A204.1 (cell line): ENCODE measurements around the gene LSS.
"Not testable (repeated sequence)": the region's sequence is repeated elsewhere in the genome, so short reads cannot be mapped to it uniquely, and the experiment has no call there.

Experiments used
- FAIRE-seq: peaks from 2 replicates; lab custom pipeline; 2012; peaks lifted over from hg19 to GRCh38; lab: Jason Lieb, UNC

Gene LSS

DNA sequence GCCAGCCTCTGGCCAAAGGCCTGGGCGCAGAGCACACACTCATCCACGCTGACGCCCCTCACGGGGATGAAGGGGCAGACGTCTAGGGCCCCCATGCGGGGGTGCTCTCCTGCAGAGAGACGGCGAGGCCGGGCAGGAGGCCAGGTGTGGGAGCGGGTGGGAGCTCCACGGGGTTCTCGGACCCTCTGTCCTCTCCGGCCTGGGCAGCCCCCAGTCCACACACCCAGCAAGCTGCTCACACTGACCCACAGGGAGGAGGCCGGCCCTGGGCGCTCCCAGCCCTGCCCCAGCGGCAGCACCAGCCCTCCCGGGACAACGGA lies 75.7 kb downstream of the LSS start:
- FAIRE-seq = no peak

DNA sequence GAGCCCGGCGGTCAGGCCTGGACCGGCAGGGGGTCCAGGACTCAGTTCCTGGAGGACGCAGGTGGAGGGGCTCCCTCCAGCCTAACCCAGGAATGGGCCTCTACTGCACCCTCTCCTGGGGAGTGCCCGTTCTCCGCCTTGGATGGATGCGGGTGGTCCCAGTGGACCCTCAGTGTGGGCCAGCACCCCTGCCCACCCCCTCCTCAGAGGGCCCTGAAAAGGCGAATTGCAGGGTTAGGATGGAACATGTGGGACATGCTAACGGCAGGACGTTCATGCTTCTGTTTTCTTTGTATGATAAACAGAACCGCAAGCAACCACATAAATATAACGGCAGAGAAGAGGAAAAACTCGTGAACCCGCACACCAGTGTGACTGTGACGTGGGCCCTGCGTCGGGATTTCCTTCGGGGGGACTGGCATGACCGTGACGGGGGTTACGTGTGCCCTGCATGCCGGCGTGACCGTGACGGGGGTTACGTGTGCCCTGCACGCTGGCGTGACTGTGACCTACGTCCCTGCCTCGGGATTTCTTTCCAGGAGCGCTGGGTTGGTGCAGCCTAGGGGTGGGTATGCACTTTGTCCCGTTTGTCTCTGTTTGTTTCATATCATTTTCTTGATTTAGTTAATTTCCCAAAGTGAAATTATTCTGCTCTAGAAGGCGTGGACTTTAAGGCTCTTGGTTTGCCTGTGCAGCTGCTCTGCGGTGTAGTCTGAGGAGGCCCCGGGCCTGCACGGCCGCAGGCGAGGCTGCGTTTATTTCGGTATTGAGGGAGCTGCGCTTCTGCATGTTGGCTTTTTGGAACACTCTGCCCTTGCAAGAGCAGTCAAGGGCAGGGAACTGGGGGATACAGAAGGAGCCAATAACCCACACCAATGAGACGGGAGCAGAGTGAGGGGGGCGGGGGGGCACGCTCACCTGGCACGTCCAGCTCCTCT lies 76.3 kb downstream of the LSS start:
- no peak for FAIRE-seq

DNA sequence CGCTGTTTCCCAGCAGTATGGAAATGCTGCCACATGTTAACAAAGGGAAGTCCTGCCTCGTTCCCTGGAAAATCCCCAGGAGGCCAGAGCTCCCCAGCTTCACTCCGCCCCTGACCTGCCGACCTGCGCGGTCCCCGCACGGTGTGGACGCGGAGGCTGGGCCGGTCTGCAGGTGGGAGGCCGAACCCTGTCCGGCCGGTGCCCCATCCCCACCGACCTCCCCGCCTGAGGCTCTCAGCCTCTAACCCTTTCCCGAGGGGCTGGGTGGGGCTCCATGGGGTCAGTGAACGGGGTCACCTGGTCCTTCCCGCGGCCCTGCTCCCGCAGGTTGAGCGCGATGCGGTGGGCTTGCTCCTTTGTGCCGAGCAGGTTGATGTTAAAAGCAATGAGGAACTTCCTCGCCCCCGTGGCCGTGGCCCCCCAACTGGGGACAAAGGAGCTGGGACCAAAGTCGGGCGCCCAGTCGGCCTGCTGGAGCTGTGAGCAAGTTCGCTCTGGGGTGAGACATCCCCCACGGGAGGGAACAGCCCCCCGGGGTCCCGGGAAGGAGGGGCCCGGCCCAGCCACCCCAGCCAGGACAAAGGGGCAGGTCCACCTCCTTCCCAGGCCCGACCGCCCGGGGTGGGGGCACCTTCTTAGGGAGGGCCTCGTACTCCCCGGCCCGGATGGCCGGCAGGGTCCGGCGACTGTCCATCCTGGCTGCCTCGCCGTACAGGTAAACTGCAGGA lies 77.1 kb downstream of the LSS start:
- no peak for FAIRE-seq

DNA sequence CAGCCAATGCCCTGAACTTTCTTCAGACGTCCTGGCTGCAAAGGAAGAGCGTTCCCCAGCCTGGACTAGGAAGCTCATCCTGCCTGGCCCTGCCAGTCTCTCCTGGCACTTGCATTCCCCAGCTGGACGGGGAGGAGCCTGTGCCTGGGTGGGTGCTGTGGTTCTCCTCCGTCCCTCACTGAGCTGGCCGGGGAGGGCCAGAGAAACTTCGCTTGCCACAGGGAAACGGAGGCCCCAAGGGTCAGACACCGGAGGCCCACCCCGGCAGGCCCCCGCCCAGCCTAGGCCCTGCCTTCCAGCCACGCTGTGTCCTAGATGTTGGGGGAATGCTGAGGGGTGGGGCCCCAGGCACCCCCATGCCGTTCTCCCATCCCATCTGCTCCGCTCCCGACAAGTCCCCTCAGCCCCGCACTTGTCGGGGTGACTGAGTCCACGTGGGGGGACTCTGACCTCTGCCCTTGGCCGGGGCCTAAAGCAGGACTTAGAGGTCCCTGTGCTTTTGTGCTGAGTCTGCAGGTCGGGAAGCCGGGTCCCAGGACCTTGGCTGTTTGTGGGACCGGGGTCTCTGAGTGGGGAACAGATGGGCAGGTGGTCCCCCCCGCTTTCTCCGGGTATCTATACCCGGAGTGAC lies 78.0 kb downstream of the LSS start:
- no peak for FAIRE-seq

DNA sequence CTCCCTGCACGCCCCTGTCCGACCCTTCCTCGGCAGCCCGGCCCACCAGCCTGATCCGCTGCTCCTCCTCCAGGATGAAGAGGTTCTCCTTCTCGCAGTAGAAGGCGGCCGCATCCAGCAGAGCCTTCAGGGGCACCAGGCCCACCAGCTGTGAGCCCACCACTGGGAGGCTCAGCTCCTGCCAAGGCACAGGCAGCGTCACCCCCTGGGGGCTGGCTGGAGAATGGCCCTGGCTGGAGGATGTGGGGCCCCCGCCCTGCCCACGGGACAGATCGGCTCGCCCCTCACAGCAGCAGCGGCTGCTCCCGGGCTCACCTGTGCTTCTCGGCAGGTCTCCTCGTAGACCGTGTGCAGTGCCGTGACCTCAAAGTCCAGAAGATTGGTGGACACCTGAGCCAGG lies 78.5 kb downstream of the LSS start:
- no peak for FAIRE-seq

DNA sequence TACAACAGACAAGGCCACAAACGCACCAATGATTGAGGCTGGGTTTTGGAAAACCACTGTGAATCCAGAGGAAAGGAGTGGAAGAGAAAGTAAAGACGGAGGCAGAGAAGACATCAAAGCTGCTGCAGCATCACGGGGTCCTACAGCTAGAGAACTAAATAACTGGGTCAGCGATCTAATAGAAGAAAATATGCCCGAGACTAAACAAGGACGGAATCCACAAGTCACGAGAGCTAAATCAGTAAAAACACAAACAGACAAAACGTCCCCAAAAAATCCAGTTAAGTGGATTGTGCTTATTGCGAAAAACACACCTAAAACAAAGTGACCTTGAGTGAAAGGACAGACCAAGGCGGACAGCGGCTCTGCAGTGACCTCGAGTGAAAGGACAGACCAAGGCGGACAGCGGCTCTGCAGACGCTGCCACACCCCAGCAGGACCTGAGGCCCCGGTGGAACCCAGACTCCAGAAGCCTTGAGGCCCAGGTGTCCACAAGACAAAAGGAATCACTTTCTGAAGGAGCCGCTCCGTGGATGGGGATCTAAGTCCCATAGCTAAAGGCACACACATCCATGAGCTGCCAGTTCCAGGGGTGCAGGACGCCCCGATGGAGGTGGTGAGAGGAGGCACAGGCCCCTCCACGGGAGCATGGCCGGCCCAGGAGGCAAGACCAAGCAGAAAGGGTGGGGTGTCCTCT lies 79.2 kb downstream of the LSS start:
- FAIRE-seq = no peak

DNA sequence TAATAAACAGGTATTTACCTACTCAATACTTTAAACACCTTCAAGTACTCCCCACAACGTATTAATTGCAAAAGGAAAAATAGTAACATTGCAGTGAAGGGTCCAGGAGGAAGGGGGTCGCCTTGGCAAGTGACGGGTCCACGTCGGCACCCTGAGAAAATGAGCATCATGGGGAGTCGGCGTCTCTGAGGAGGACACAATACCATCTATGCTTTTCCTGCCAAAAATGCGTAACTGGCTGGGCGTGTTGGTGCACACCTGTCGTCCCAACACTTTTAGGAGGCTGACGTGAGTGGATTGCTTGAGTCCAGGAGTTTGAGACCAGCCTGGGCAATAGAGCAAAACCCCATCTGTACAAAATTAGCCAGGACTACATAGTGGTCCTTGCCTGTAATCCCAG lies 80.5 kb downstream of the LSS start:
- FAIRE-seq = no peak

DNA sequence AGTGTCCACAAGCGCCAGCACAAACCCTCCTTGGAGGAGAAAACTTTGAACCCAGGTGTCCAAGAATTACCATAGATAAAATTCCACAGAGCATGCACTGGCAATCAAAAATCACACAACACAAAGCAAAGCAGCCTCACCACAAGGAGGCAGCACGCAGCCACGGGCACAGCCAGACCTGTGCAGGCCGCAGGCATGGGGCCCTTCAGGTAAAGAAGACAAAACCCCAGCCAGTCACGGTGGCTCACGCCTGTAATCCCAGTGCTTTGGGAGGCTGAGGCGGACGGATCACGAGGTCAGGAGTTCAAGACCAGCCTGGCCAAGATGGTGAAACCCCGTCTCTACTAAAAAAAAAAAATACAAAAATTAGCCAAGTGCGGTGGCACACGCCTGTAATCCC lies 81.1 kb downstream of the LSS start:
- FAIRE-seq = not testable (repeated sequence)

DNA sequence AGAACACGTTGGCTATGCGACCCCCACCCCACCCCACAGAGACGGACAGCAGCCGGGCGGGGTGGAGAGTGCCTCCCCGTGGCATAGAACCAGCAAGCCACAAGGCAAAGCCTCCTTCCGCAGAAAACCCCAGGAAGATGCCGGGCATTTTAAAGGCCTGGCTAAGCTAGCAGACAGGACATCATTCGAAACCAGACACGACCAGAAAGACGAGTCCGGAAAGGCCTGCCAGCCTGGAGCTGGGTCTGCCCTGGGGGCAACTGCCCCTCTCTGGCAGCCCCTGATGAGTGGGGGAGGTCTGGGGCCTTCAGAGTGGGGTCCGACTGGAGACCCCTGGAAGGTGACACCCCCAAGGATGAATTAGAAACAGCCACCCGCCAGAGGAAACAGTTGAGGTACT lies 81.7 kb downstream of the LSS start:
- no peak for FAIRE-seq

DNA sequence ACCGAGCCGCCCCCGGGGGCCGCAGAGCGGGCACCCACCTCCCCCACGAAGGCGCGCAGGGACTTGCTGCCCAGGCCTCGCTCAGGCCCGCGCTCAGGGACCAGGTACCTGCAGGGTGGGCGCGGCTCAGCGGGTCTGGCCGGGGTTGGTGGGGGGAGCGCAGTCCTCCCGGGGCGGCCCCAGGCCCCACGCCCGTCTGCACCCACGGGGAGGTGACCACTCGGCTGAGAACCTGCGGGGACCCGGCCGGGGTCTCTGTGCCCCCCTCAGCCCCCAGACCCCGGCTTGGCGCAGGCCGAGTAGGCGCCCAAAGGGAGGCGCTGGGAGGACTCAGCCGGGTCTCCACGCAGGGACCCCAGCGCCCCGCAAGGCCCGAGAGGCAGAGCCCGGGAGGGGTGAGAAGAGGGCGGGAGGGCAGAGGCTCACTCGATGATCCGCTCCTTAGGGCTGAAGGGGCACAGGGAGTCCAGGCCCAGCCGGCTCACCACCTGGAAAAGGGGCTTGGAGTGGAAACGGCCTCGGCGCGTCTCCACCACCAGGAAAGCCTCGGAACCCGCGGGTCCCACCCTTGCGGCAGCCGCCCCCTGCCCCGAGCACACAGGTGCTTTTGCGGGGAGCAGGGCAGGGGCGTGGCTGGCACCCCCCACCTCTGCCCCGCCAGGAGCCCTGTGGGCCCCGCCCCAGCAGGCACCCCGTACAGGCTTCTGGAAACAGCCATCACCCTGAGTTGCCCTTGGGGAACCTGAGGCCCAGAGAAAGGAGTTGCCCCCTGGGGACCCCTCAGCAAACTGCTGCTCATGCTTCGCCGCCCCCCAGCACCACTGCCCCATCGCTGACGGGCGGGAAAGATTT lies 82.5 kb downstream of the LSS start:
- no peak for FAIRE-seq

DNA sequence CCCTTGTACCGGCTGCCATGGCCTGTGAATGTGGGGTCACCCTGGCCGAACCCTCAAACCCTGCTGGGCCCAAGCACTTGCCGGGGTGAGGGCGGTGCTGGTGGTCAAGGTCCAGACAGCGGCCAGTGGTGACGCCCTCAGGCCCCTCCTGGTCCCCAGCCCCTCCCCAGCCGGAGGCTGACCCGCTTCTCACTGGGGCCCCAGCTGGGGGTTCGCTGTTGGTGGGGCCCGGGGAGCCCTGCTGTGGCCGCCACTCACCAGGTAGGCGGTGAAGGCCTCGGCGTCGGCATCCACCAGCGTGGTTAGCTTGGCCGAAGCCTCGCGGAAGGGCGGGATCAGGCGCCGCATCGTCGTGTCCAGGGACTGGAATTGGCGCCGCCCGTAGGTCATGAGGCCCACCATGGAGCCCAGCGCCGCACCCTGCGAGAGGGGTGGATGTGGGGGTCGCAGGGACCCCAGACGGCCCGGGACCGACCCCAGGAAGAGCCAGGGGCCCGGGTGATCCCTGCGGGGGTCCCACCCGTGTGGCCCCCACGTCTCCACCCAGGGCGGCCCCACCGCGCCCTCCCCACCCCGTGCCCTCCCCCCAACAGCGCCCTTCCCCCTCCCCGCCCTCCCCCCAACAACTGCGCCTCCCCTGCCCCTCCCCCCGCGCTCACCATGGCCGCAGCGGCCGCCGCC lies 83.3 kb downstream of the LSS start:
- no peak for FAIRE-seq

DNA sequence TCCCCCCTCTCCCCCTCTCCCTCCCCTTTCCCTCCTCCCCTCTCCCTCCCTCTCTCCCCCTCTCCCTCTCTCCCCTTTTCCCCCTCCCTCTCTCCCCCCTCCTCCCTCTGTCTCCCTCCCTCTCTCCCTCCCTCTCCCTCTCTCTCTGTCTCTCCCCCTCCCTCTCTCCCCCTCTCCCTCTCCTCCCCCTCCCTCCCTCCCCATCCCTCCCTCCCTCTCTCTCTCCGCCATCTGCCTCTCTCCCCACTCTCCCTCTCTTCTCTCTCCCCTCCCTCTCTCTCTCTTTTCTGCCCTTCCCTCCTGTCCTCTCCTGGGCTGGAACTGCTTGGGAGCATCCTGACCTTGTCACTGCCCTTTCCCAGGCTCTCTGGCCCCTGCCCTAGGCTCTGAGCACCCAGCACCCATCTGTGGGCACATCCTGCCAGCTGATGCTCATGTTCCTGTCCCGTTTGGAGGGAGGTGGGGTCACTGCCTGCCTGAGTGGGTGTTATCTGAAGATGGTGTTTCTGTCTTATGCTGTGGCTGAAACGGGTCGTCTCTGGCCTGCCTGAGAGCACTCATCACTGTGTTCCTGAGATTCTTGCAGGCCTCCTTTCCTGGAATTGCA lies 84.0 kb downstream of the LSS start:
- FAIRE-seq = no peak

DNA sequence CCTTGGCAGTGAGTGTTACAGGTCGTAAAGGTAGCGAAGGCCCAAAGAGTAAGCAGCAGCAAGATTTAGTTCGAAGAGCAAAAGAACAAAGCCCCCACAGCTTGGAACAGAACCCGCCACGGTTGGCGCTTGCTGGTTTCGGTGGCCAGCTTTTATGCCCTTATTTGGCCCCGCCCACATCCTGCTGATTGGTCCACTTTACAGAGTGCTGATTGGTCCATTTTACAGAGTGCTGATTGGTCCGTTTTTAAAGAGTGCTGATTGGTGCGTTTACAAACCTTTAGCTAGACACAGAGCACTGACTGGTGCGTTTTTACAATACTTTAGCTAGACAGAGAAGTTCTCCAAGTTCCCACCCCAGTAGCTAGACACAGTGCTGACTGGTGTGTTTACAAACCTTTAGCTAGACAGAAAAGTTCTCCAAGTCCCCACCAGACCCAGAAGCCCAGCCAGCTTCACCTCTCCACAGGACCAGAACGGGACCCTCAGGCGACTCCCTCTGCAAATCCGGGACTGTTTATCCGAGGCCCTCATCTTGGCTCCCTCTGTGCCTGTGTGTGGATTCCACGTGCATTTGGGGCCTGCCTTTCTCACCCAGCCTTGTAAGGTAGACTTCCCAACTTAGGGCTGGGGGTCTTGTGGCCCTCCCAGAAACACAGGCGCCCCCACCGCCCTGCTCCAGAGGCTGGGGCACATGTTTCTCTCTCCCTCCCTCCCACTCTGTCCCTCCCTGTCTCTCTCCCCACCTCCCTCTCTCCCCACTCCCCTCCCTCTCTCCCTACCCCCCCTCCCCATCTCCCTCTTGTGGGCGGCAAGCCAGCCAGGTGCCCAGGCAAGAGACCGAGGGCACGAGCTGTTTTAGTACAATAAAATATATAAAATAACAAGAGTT lies 85.7 kb downstream of the LSS start:
- no peak for FAIRE-seq

DNA sequence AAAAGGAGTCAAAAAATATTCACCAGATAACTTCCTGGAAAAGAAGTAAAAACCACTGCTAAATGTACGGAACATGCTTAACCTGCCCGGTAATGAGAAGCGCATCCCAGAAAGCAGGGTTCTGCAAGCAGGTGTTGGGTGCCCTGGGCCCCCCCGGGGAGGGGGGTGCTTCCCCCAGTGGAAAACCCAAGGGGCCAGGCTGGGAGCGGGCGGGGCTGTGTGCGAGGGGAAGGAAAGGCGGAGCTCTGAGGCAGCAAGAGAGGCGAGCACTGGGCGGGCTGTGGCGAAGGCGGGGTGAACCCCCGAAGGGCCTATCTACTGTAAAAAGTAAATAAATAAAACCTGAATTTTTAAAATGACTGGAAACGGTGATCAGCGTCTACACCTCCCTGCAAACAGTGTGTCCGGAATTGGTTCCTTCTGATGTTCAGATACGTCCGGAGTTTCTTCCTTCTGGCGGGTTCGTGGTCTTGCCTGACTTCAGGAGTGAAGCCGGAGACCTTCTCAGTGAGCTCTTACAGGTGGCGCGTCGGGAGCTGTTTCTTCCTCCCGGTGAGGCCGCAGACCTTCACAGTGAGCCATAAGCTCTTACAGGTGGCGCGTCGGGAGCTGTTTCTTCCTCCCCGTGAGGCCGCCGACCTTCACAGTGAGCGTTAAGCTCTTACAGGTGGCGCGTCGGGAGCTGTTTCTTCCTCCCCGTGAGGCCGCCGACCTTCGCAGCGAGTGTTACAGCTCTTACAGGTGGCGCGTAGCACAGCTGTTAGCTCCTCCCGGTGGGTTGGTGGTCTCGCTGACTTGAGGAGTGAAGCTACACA lies 86.6 kb downstream of the LSS start:
- FAIRE-seq = no peak

DNA sequence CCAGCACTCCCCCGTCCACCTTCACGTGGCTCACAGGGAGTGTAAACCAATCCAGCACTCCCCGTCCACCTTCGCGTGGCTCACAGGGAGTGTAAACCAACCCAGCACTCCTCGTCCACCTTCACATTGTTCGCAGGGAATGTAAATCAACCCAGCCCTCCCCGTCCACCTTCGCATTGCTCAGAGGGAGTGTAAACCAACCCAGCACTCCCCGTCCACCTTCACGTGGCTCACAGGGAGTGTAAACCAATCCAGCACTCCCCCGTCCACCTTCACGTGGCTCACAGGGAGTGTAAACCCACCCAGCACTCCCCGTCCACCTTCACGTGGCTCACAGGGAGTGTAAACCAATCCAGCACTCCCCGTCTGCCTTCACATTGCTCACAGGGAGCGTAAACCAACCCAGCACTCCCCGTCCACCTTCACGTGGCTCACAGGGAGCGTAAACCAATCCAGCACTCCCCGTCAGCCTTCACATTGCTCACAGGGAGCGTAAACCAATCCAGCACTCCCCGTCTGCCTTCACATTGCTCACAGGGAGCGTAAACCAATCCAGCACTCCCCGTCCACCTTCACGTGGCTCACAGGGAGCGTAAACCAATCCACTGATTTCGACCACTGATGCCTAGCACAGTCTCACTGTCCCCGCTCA lies 88.1 kb downstream of the LSS start:
- not testable (repeated sequence) for FAIRE-seq

DNA sequence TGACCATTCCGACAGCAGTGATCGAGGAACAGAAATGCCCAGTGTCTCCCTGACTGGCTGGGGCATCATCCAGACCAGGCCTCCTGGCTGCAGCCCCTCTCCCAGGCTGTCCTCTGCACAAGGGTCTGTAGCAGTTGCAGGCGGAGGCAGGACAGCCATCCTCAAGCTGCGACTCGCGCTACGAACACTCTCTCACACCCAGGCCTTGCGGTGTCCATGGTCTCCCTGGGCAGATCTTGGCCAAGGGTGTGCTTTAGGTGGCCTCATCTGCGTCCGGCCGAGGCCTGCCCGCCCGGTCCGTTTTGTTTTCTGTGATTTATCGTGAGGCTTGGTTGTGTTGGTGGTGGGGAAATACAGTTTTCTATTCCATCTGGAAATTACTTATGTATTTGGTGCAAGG lies 88.9 kb downstream of the LSS start:
- no peak for FAIRE-seq

DNA sequence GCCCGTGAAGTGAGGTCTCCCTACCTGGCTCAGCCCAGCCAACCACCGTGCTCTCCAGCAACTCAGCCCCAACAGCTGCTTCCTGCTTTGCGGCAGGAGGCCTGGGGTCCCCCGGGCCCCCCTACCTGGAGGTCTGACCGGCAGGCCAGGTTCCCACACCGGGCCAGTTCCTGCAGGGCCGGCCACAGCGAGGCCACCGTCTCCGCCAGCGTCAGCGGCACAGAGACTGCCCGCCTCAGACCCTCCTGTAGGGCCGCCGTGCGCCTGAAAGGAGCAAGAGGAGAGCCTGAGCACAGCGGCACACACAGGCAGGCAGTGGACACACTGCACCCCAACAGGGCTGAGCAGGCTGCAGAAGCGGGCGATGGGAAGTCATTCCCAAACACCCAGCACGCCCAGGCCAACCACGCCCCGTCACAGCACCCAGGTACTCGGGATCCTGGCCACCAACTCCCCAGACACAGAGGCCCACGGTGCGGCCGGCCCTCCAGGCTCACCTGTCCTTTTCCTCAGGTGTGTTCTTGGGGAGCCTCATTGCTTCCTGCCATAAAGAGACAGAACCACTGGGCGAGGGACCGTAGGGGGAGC lies 90.1 kb downstream of the LSS start:
- FAIRE-seq = no peak
